Lung microvascular endothelial cell (primary cell): ENCODE measurements around the gene SORL1. TPM values are rescaled to one million over a fixed set of nuclear protein-coding genes. Genes with fewer than 3 reads are reported as not detected.
A peak's percentile ranks its signal among the peaks of the same experiment; 100 is the strongest.

Experiments
- DNase-seq, 2 donors: peaks; one replicate each; pipeline versions ENCODE4 v3.0.0 to v3.0.0-alpha.2; 2010; ENCODE audit warnings: low read depth in 2 of 2
- total RNA-seq: library from RNA; depleted of rRNA; stranded (reverse); fragments of >200 nt; gene quantifications from 2 replicates; pipeline ENCODE4 v1.2.1, GENCODE V29; 2014

SORL1 gene
- total RNA-seq, 1 donor from 2014 or later, result under 0.01 TPM

- DNase-seq, result no peak
Observed at GRCh38 chr11:121536126-121536525, 84.0 kb downstream of the SORL1 start.

DNA sequence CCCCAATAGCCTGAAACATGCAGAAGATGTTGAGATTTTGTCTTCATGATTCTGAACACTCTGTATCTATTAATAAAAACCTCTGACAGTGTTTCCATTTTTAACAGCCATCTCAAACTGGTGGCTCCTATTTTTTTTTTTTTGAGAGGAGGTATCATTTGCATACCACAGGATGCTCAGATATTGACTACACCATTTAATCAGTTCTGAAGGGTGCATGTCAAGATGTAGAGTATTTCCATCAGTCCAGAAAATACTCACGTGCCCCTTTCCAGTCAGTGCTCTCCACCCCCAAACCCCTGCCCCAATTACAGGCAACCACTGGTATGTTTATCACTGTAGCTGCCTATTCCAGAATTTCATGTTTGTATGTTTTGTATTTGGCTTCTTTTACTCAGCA is 85.9 kb downstream of the SORL1 start:
- no peak for DNase-seq

DNA sequence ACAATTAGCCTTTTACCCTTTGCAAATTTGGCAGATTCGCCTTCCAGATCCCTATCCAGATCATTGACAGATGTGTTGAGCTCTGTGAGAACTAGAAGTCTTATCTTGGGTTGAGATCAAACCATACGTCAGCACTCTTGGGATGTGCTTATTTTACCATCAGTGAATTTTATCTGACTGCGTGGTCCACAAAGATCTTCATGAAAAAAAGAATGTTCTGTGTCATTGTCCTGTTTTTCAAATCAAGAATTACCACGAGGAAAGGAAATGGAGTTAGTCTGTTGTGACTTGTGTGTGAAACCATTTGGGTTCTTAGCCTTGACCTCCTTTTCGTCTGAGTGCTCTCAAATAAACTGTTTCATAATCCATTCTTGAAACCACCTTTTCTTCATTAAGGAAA is 86.9 kb downstream of the SORL1 start:
- DNase-seq, result no peak

GRCh38 chr11:121540627-121541026 is 88.5 kb downstream of the SORL1 start:
- DNase-seq, result peak in 1 of 2 donors; percentile 64

DNA sequence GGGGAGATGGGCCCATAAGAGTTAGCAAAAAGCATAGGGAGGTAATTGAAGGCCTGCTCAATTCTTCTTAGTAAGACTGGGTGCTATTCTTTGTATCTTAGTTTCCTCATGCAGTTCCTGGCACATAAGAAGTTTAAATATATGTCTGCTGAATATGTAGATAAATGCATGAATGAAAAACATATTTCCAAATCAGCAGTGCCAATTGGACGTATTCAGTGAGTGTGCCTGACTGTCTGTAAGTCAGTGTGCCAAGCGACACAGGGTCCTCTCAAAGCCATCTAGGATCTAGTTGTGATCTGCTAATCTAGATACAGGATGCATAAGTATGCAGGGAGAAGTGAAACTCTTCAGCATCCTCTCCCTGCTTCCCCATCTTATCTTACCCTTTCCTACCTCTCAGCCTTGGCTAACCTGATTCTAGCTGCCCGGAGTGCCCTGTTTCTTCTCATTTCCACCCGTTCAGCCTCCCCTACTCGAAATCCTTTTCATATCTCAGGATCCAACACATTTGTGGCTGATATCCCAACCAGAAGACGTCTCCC is 91.8 kb downstream of the SORL1 start:
- DNase-seq, result no peak

GRCh38 chr11:121544956-121545355 is 92.8 kb downstream of the SORL1 start:
- no peak for DNase-seq

GRCh38 chr11:121547574-121547973 is 95.5 kb downstream of the SORL1 start:
- no peak for DNase-seq

DNA sequence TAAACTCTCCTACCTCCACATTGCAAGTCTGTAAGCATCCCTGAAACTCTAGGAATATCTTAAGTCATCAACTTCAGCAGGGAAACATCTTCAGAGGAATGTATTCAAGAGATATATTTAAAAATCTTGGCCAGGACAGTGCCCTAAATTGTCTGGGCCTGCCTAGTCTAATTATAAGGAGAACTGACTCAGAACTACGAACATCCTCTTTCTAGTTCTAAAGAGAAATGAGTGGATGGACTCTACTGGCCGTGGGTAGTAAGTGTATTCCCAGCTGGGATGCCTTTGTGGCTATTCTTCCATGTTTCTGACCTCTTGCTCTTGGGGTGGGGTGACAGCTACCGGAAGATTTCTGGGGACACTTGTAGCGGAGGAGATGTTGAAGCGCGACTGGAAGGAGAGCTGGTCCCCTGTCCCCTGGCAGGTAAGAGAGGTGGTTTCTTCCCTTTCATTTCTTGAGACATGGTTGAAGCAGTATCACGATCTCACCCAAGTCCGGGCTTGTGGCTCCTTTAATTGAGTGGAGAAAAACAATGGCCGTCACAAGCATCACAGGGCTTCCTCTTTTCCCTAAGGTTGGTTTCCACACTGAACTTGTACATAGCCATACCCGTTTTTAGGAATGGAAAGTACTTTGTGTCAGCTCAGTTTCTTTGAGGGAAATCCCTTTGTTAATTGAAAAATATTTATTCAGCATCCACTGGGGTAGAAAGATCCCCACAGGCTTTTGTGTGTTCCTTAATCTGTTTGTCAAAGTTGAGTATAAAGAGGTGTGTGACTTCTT is 98.3 kb downstream of the SORL1 start:
- no peak for DNase-seq

GRCh38 chr11:121551463-121551862 is 99.3 kb downstream of the SORL1 start:
- no peak for DNase-seq

- no peak for DNase-seq
Observed at GRCh38 chr11:121552154-121552553, 100.0 kb downstream of the SORL1 start.

- DNase-seq, result no peak
Observed at GRCh38 chr11:121552644-121553043, 100.5 kb downstream of the SORL1 start.

GRCh38 chr11:121553389-121553788 is 101.3 kb downstream of the SORL1 start:
- no peak for DNase-seq

DNA sequence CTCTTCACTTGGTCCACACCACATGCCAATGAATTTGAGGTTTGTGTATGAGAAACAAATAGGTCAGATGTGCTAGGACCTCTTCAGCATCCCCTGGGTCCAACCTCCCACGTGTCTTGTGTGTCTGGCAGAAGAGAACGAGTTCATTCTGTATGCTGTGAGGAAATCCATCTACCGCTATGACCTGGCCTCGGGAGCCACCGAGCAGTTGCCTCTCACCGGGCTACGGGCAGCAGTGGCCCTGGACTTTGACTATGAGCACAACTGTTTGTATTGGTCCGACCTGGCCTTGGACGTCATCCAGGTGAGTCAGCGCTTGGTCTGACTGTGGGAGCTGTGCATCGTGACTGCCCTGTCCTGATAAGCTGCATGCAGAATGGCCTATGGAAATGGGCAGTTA is 101.7 kb downstream of the SORL1 start:
- no peak for DNase-seq

DNA sequence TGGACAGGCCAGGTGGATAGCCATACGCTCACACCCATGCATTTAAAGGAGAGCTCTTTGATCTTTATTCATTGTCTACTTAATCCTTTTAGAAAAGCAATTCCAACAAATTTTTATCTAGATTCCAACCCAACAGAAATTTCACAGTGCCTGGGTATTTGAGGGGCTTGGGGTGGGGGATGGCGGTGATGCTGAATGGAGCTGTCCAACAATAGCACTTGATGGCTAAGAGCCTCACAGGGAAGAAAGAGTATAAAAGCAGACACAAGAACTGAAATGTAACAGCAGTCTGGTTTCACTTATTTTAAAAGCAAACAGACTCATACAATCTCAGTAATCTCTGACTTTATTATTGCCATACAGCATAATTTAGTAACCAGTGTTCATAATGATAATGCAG is 102.4 kb downstream of the SORL1 start:
- no peak for DNase-seq

- DNase-seq, result no peak
Observed at GRCh38 chr11:121555121-121555520, 103.0 kb downstream of the SORL1 start.

- DNase-seq, result no peak
Observed at GRCh38 chr11:121556937-121557336, 104.8 kb downstream of the SORL1 start.

GRCh38 chr11:121557348-121557747 is 105.2 kb downstream of the SORL1 start:
- no peak for DNase-seq

GRCh38 chr11:121559606-121560200 is 107.6 kb downstream of the SORL1 start:
- DNase-seq, result no peak

DNA sequence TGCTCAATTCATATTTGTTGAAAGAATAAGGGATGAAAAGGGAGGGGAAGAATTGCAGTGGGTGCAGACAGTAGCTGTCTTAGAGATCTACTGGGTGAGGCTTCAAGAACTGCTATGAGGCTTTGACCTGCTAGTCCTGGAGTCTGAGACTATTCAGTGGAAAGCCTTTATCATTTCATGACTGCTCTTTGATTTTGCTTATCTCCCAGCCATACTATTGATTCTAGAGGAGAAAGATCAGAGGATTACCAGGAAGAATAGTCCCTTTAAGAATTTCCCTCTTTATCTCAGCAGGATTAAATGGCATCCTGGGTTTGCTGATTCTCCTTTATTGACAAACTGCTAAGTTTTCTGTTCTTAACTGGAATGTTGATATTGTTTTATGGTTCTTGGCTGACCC is 108.1 kb downstream of the SORL1 start:
- DNase-seq, result no peak

DNA sequence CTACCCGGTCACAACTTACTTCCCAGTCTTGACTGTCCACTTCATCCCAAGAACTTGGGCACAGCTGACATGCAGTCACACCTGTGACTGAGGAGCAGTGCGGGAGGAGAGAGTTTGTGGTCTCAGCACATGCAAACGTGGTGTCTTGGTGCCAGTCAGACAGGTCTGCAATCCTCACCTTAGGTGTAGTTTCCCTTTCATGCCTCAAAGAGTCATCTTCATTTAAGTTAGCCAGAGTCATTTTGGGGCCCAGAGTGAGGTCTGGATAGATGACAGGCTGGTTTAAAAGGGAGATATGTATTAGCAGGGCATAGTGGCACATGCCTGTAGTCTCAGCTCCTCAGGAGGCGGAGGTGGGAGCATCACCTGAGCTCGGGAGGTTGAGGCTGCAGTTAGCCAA is 109.1 kb downstream of the SORL1 start:
- no peak for DNase-seq

- DNase-seq, result no peak
Observed at GRCh38 chr11:121561716-121562115, 109.6 kb downstream of the SORL1 start.

DNA sequence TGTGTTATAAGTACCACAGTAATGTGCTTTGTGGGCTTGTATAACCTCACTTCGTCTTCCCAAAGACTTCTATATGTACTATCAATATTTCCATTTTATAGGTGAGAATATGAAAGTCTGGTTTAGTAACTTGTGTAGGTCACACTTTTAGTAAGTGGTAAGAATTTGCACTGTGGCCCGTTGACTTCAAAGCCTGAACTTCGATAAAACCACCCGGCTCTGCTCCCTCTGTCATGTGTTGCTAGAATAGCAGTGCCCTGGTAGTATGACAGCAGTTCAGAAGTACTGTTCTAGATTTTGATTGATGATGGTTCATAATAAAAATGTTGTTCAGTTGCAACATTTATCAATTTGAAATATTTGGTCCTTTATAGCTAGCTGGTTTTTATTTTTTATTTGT is 110.9 kb downstream of the SORL1 start:
- no peak for DNase-seq
